ENCODE results near the gene SIRPG.

- TF ChIP-seq TCF12 (IDR thresholded peaks at IDR 0.05; ENCODE audit: low read depth, low read length) (no peak), POLR2A (IDR thresholded peaks at IDR 0.05; ENCODE audit: control extremely low read depth in 1 of 2, low read depth in 2 of 2, low read length in 2 of 2) (no peak), CTCF (IDR thresholded peaks at IDR 0.05; ENCODE audit: control extremely low read depth in 1 of 3, insufficient read depth in 1 of 3, low read depth in 1 of 3, low read length in 3 of 3) (no peak), SIX5 (IDR thresholded peaks at IDR 0.05; ENCODE audit: low read depth, low read length) (no peak)
Observed at GRCh38 chr20:1626528-1627199, 30.9 kb downstream of the SIRPG start.
